CD8-positive, alpha-beta memory T cell (primary cell): Measurements from ENCODE around the gene HAND2. TPM values are rescaled to one million over a fixed set of nuclear protein-coding genes. Genes with fewer than 3 reads are reported as not detected.

Experiments
- CTCF ChIA-PET: fragments of 350-600 bp; sonication (Branson Sonifier 250); formaldehyde crosslinking; loops from one replicate; lab custom pipeline; 2021; ENCODE audit warnings: antibody characterized with exemption; lab: Charles Lee
- POLR2A ChIA-PET: fragments of 350-600 bp; sonication (Branson Sonifier 250); formaldehyde crosslinking; loops from one replicate; lab custom pipeline; 2021; ENCODE audit warnings: antibody characterized with exemption; lab: Charles Lee
- DNase-seq, 5 donors: peaks; one replicate each; pipeline versions ENCODE4 v3.0.0 to v3.0.0-alpha.2; 2020 to 2022; ENCODE audit warnings: mixed read lengths in 1 of 5
- H3K27ac ChIP-seq: one replicate; pipeline ENCODE4 v1.7.0; 2013; ENCODE audit warnings: low read depth, mild to moderate bottlenecking, low read length, moderate library complexity
- H3K27me3 ChIP-seq: 2 replicates; pipeline ENCODE4 v1.7.0; 2013; ENCODE audit warnings: low read length, mild to moderate bottlenecking; ENCODE audit not compliant: insufficient read depth, poor library complexity, severe bottlenecking
- H3K36me3 ChIP-seq: 2 replicates; pipeline ENCODE4 v1.7.0; 2013; ENCODE audit warnings: mild to moderate bottlenecking, low read length, moderate library complexity; ENCODE audit not compliant: insufficient read depth
- H3K4me1 ChIP-seq: 2 replicates; pipeline ENCODE4 v1.7.0; 2013; ENCODE audit warnings: mild to moderate bottlenecking, low read length, moderate library complexity; ENCODE audit not compliant: insufficient read depth
- H3K4me3 ChIP-seq: 2 replicates; pipeline ENCODE4 v1.7.0; 2013; ENCODE audit warnings: mild to moderate bottlenecking, low read length
- H3K9me3 ChIP-seq: 2 replicates; pipeline ENCODE4 v1.7.0; 2013; ENCODE audit warnings: mild to moderate bottlenecking, low read length
- H3K27ac Mint-ChIP-seq, 8 donors: one replicate each; pipeline ENCODE4 v1.8.0; 2020 to 2021; ENCODE audit warnings: mixed read lengths in 8 of 8, mild to moderate bottlenecking in 6 of 8, inconsistent platforms in 3 of 8, moderate library complexity in 3 of 8
- H3K27me3 Mint-ChIP-seq, 2 donors: one replicate each; pipeline ENCODE4 v1.8.0; 2020 to 2021; ENCODE audit warnings: mixed read lengths in 2 of 2, mild to moderate bottlenecking in 1 of 2, moderate library complexity in 1 of 2
- H3K36me3 Mint-ChIP-seq, 3 donors: one replicate each; pipeline ENCODE4 v1.8.0; 2020 to 2021; ENCODE audit warnings: mixed read lengths in 3 of 3, inconsistent platforms in 1 of 3, mild to moderate bottlenecking in 1 of 3
- H3K4me1 Mint-ChIP-seq, 3 donors: one replicate each; pipeline ENCODE4 v1.8.0; 2020 to 2021; ENCODE audit warnings: mixed read lengths in 3 of 3, inconsistent platforms in 1 of 3, mild to moderate bottlenecking in 1 of 3
- H3K4me3 Mint-ChIP-seq, 7 donors: one replicate each; pipeline ENCODE4 v1.8.0; 2020 to 2021; ENCODE audit warnings: mixed read lengths in 7 of 7, mild to moderate bottlenecking in 6 of 7, moderate library complexity in 4 of 7, inconsistent platforms in 2 of 7
- H3K9me3 Mint-ChIP-seq, 5 donors: one replicate each; pipeline ENCODE4 v1.8.0; 2020 to 2022; ENCODE audit warnings: mixed read lengths in 5 of 5, mild to moderate bottlenecking in 3 of 5, moderate library complexity in 2 of 5, inconsistent platforms in 1 of 5
- polyA plus RNA-seq: library from polyadenylated mRNA; unstranded; fragments of 300-500 nt; fragmentation: Illumina TruSeq; gene quantifications from one replicate; pipeline ENCODE4 v1.2.3, GENCODE V29; 2021
- total RNA-seq, 2 experiments: library from RNA; stranded (reverse); gene quantifications; one replicate each; pipeline ENCODE4 v1.2.3, GENCODE V29; 2021

Gene HAND2
- total and polyA plus RNA-seq, 3 experiments from 2014 or later = not detected

DNA sequence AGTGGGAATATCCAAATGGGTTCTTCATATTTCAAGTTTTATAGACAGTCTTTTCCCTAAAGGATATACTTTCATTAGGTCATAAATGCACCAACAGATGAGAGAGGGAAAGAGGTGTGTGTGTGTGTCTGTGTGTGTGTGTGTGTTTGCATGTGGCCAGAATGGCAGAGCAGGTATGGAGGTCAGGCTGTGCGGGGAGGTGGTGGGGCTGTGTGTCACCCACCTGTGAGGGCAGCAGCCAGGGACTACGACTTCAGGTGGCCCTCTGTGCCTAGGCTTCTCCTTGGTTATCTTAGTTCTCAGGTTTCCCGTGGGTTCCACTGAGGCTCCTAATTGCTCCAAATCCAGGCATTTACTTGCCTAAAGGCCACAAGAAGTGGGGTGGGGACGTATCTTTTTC is 14.6 kb downstream of the HAND2 start:
- Mint-ChIP-seq H3K4me3 (peak overlapping the region in 1 of 7 donors; percentile 6), H3K4me1 (peaks cover 6 to 20% (median 16%) of the 10 kb centered on the region in 3 donors), H3K27me3 (peaks cover 73 to 91% of the 10 kb centered on the region in 2 donors), H3K9me3 (peaks cover 0 to 11% (median 0%) of the 10 kb centered on the region in 5 donors), H3K36me3 (no peaks in the 10 kb centered on the region), H3K27ac (peak overlapping the region in 1 of 8 donors; percentile 54)
- H3K36me3 ChIP-seq = no peaks in the 10 kb centered on the region
- H3K9me3 ChIP-seq = no peaks in the 10 kb centered on the region
- POLR2A ChIA-PET = no interaction called here
- CTCF ChIA-PET = no interaction called here
- no peak overlapping the region for H3K27ac ChIP-seq
- H3K4me1 ChIP-seq = no peaks in the 10 kb centered on the region
- no peak overlapping the region for H3K4me3 ChIP-seq
- peaks cover 50% of the 10 kb centered on the region for H3K27me3 ChIP-seq
- no peak for DNase-seq

DNA sequence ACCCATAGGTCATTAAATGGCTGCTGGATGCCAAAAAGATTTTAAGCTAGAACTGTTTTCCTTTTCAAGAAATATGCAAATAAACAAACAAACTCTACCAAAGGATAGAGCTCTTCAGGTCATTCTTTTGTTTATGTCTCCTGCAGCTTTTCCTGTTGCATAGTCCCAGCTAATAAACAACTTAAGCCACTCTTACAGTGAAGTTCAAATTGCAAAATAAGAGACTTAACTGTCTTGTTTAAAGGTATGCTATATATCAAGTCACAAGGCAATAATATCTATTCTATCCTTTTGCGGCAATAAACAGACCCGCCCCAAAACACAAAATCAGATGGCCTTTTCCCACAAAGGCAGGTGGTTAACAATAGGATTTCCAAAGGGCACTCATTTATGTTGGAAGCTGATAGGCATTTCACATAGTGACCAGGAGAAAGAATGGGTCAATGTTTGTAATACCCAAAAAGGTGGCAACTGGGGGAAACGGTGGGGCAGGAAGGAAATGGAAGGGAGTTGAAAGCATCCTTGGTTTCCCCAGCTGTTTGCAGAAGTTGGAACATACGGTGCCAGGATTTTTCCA is 15.3 kb downstream of the HAND2 start:
- no peak for DNase-seq
- no peak overlapping the region for H3K4me3 ChIP-seq
- Mint-ChIP-seq H3K9me3 (peaks cover 0 to 8% (median 0%) of the 10 kb centered on the region in 5 donors), H3K27ac (peak overlapping the region in 1 of 8 donors; percentile 27), H3K4me3 (no peak overlapping the region), H3K4me1 (peaks cover 7 to 21% (median 20%) of the 10 kb centered on the region in 3 donors), H3K27me3 (peaks cover 73 to 91% of the 10 kb centered on the region in 2 donors), H3K36me3 (no peaks in the 10 kb centered on the region)
- no peak overlapping the region for H3K27ac ChIP-seq
- ChIA-PET CTCF (no interaction called here), POLR2A (no interaction called here)
- no peaks in the 10 kb centered on the region for H3K4me1 ChIP-seq
- no peaks in the 10 kb centered on the region for H3K9me3 ChIP-seq
- peaks cover 43% of the 10 kb centered on the region for H3K27me3 ChIP-seq
- no peaks in the 10 kb centered on the region for H3K36me3 ChIP-seq

DNA sequence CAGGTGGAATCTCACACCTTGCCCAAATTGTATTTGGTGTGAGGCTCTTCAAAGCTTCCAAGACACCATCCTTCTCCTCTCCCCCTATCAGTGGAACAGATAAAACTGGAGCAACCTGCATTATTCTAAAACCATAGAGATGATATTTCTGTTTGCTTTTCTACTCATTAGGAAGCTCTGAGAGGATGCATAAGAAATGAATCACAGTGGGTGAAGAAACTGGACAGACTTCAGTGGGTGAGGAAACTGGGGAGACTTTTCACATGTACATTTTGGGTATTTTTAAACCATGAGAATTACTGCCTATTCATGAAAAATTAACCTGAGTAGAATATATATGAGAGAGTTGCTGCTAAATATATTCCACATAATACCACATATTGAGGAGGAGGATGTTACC is 16.4 kb downstream of the HAND2 start:
- CTCF ChIA-PET = no interaction called here
- no peak for DNase-seq
- Mint-ChIP-seq H3K4me3 (no peak overlapping the region), H3K36me3 (no peaks in the 10 kb centered on the region), H3K27me3 (peaks cover 71 to 87% of the 10 kb centered on the region in 2 donors), H3K4me1 (peaks cover 10 to 23% (median 21%) of the 10 kb centered on the region in 3 donors), H3K27ac (no peak overlapping the region), H3K9me3 (peaks cover 0 to 8% (median 0%) of the 10 kb centered on the region in 5 donors)
- H3K27me3 ChIP-seq = peaks cover 39% of the 10 kb centered on the region
- POLR2A ChIA-PET = no interaction called here
- peaks cover 5% of the 10 kb centered on the region for H3K4me1 ChIP-seq
- no peak overlapping the region for H3K4me3 ChIP-seq
- H3K9me3 ChIP-seq = no peaks in the 10 kb centered on the region
- H3K36me3 ChIP-seq = no peaks in the 10 kb centered on the region
- no peak overlapping the region for H3K27ac ChIP-seq

DNA sequence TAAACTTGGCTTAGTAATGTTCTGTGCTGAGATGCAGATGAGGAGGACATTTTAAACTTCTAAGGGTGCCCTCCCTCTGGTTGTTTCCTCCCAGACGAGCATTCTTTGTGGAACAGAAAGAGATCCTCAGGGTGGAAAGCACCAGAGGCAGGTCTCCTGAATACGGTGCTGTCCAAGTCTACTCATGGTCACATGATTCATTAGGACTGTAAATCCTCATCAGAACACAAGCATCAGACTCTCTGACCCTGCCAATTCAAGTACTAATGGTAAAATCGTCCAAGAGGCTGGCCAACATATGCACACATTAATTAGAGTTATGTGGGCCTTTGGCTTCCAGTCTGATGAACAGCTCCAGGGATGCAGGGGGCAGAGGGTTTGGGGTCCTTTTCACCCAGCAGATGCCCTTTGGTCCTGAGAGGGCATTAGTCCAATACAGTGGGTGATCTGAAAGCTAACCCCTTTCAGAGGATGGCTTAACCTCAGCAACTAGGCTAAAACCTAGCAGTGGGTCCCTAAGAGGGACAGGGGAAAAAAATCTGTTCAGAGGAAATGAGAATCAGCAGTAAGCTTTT is 18.2 kb downstream of the HAND2 start:
- CTCF ChIA-PET = no interaction called here
- Histone ChIP-seq H3K9me3 (no peaks in the 10 kb centered on the region), H3K4me3 (no peak overlapping the region), H3K27ac (no peak overlapping the region), H3K4me1 (peaks cover 14% of the 10 kb centered on the region), H3K27me3 (peaks cover 38% of the 10 kb centered on the region), H3K36me3 (no peaks in the 10 kb centered on the region)
- peaks cover 21 to 35% (median 32%) of the 10 kb centered on the region in 3 donors for H3K4me1 Mint-ChIP-seq
- no peak overlapping the region for H3K4me3 Mint-ChIP-seq
- H3K9me3 Mint-ChIP-seq = peaks cover 0 to 15% (median 5%) of the 10 kb centered on the region in 5 donors
- H3K27me3 Mint-ChIP-seq = peaks cover 76 to 93% of the 10 kb centered on the region in 2 donors
- POLR2A ChIA-PET = no interaction called here
- no peak overlapping the region for H3K27ac Mint-ChIP-seq
- H3K36me3 Mint-ChIP-seq = no peaks in the 10 kb centered on the region
- no peak for DNase-seq

DNA sequence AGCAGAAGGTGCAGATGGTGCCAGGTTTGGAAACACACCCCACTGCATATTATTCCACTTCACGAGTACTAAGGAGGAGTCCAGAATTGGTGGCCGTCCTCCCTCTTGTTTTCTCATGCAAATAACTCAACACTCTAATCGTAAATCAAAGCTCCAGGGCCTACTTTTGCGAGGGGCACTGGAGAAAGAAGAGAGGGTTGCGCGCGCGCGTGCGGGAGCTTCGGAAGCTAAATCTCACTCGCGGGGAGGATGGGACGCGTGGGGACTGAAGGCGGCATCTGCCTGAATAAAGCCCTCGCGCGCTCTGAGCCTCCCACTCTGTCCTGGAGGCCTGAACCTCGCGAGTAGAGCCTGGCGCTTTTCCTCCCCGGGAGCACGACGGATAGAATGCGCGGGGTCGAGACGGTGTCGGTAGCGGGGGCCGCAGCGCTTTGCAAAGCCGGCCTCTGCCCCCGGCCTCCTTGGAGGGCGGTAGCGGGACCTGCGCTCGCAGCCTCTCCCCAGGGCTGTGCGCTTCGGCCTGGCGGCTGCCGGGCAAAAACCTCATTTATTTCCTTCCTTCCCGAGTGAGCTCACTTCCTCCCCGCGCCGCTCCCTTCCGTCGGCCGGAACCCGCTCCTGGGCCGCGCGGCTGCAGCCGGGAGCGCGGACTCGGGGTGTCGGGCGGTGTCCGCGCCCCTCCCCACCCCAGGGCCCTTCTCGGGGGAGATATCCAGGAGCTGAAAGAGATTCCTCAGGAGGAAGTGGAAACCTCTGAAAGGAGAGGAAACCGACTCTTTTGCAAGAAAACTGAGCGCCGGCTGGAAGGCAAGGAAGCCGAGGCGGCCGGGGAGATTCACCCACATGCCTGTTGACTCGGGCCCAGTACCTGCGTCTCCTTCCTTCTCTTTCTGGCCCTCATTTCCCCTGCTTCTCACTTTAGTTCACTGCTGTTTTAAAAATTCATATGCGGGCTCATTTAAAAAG is 20.7 kb downstream of the HAND2 start:
- Histone ChIP-seq H3K9me3 (no peaks in the 10 kb centered on the region), H3K27ac (no peak overlapping the region), H3K4me1 (peaks cover 22% of the 10 kb centered on the region), H3K4me3 (peak overlapping the region; percentile 20), H3K27me3 (peaks cover 32% of the 10 kb centered on the region), H3K36me3 (no peaks in the 10 kb centered on the region)
- Mint-ChIP-seq H3K4me1 (peaks cover 19 to 41% (median 40%) of the 10 kb centered on the region in 3 donors), H3K9me3 (peaks cover 0 to 11% (median 5%) of the 10 kb centered on the region in 5 donors), H3K4me3 (peak overlapping the region; percentile 71 to 81 (median 77)), H3K36me3 (no peaks in the 10 kb centered on the region), H3K27ac (peak overlapping the region in 1 of 8 donors; percentile 74), H3K27me3 (peaks cover 70 to 96% of the 10 kb centered on the region in 2 donors)
- ChIA-PET POLR2A (interaction anchor here (0.6 kb wide), 2 partner anchors 14 to 335 kb away, joined by 3 to 5 read pairs; no protein-coding TSS in a partner anchor), CTCF (interaction anchor here (1.4 kb wide), 1 partner anchor 15 kb away, joined by 3 read pairs; no protein-coding TSS in a partner anchor)
- DNase-seq = no peak

DNA sequence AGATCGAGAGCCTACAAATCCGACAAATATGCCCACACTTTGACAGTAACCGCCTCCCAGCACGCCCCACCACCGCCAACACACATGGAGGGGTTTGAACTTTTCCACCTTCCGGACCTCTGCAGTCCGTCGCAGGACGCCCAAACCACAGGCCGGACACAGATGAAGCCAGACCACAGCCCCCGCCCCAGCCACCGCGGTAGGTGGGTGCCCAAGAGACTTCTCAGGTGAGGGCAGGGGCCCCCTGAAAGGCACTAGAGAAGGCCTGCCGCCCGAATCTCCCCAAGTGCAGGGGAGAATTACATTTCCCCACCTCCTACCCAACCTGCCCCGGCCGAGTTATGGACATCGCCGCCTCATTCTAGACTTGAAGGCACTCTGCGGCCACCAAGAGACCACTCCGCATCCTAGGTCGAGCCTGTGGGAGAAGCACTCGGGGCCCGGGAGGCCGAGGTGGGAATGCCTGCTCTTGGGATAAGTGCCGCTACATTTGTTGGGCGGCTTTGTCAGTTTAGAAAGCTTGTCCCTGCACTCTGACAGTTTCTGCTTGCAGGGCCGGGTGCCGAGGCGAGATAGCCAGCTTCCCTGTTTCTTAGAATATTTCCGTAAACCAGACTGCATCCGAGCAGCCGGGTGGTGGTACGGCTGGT is 21.5 kb downstream of the HAND2 start:
- H3K36me3 ChIP-seq = no peaks in the 10 kb centered on the region
- H3K27ac ChIP-seq = no peak overlapping the region
- peak overlapping the region in 1 of 8 donors; percentile 43 for H3K27ac Mint-ChIP-seq
- no peaks in the 10 kb centered on the region for H3K9me3 ChIP-seq
- peak overlapping the region; percentile 20 for H3K4me3 ChIP-seq
- ChIA-PET CTCF (interaction anchor here (1.4 kb wide), 1 partner anchor 15 kb away, joined by 3 read pairs; no protein-coding TSS in a partner anchor), POLR2A (no interaction called here)
- peaks cover 75 to 96% of the 10 kb centered on the region in 2 donors for H3K27me3 Mint-ChIP-seq
- H3K36me3 Mint-ChIP-seq = no peaks in the 10 kb centered on the region
- H3K9me3 Mint-ChIP-seq = peaks cover 0 to 11% (median 5%) of the 10 kb centered on the region in 5 donors
- no peak for DNase-seq
- H3K4me1 Mint-ChIP-seq = peaks cover 19 to 41% (median 40%) of the 10 kb centered on the region in 3 donors
- H3K4me1 ChIP-seq = peaks cover 22% of the 10 kb centered on the region
- H3K4me3 Mint-ChIP-seq = peak overlapping the region; percentile 71 to 81 (median 77)
- H3K27me3 ChIP-seq = peaks cover 36% of the 10 kb centered on the region

DNA sequence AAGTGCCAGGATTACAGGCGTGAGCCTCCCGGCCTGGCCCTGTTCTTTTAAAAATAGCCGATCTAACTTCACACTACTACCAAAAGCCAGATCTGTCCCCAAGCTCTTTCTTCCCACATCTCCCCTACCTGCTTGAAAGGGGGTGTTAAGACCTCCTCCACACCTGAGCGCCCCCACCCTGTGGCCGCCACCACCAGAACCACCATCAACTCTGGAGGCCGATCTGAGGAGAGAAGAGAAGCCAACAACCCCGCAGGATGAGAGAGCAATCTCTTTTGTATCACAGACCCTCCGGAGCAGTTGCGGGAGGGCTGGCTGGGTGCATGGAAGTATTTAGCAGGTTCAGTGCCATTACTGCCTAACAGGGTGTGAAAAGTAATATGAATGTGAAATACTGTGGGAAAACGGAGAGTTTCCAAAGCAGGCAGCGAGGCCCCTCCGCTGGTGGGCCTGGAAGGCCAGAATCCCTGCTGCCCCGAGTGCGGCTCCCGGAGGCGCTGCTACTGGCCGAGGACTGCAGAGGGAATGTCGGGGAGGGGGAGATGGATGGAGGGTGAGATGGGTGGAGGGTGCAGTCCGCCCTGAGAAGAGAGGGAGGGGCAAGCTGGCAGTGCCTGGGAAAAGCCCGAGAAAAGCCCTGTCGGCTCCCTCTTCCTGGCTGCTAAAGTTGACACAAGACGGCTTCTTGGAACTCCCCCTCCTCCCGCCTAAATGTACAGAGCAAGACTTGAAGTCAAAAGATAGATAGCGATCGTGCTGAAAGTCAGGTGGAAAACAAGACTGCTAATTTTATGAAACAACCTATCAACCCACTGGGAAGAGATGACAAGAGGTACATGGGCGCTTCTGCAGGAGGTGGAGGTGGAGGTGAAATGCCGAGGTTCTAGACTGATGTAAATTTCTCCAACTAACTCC is 22.3 kb downstream of the HAND2 start:
- ChIA-PET POLR2A (no interaction called here), CTCF (no interaction called here)
- H3K4me3 ChIP-seq = no peak overlapping the region
- no peaks in the 10 kb centered on the region for H3K36me3 Mint-ChIP-seq
- peaks cover 79 to 97% of the 10 kb centered on the region in 2 donors for H3K27me3 Mint-ChIP-seq
- peaks cover 0 to 11% (median 5%) of the 10 kb centered on the region in 5 donors for H3K9me3 Mint-ChIP-seq
- no peaks in the 10 kb centered on the region for H3K36me3 ChIP-seq
- no peaks in the 10 kb centered on the region for H3K9me3 ChIP-seq
- H3K4me1 ChIP-seq = peaks cover 22% of the 10 kb centered on the region
- peak overlapping the region in 6 of 7 donors; percentile 54 to 81 (median 75) for H3K4me3 Mint-ChIP-seq
- peak overlapping the region in 1 of 8 donors; percentile 43 for H3K27ac Mint-ChIP-seq
- H3K27me3 ChIP-seq = peaks cover 44% of the 10 kb centered on the region
- no peak overlapping the region for H3K27ac ChIP-seq
- no peak for DNase-seq
- H3K4me1 Mint-ChIP-seq = peaks cover 19 to 41% (median 40%) of the 10 kb centered on the region in 3 donors
